GM19240 (cell line): ENCODE measurements around the gene WDR18.

Experiments
- DNase-seq: peaks from one replicate; pipeline ENCODE4 v3.0.0; 2011; ENCODE audit warnings: low spot score; ENCODE audit not compliant: insufficient read length

Gene WDR18

GRCh38 chr19:991932-992669, 8.0 kb downstream of the WDR18 start:
- no peak for DNase-seq

GRCh38 chr19:992670-993055, 8.5 kb downstream of the WDR18 start:
- no peak for DNase-seq

- no peak for DNase-seq
These were observed 9.3 kb downstream of the WDR18 start for GRCh38 chr19:993361-993830.

- DNase-seq = no peak
These were observed 9.8 kb downstream of the WDR18 start for GRCh38 chr19:993831-994393.

- DNase-seq = no peak
These were observed 10.4 kb downstream of the WDR18 start for GRCh38 chr19:994516-994915.

GRCh38 chr19:995051-995827, 11.1 kb downstream of the WDR18 start:
- DNase-seq = no peak

GRCh38 chr19:996051-996838, 12.1 kb downstream of the WDR18 start:
- no peak for DNase-seq

- DNase-seq = no peak
These were observed 13.9 kb downstream of the WDR18 start for GRCh38 chr19:998064-998463.

- DNase-seq = no peak
These were observed 15.2 kb downstream of the WDR18 start for GRCh38 chr19:999379-999719.

- peak; percentile 83 for DNase-seq
These were observed 15.9 kb downstream of the WDR18 start, which contains the start of gene GRIN3B for GRCh38 chr19:1000095-1000494. Gene GRIN3B (plus strand): TSS chr19:1000419. CDS start chr19:1000438, 19 bp downstream.

- no peak for DNase-seq
These were observed 16.7 kb downstream of the WDR18 start for GRCh38 chr19:1000591-1001537.

- DNase-seq = peak; percentile 94
These were observed 17.5 kb downstream of the WDR18 start for GRCh38 chr19:1001538-1002166.

GRCh38 chr19:1002600-1002999, 18.5 kb downstream of the WDR18 start:
- DNase-seq = no peak

GRCh38 chr19:1003283-1003682, 19.1 kb downstream of the WDR18 start:
- DNase-seq = no peak

GRCh38 chr19:1004204-1004802, 20.2 kb downstream of the WDR18 start:
- DNase-seq = no peak

GRCh38 chr19:1004803-1005664, 20.9 kb downstream of the WDR18 start:
- no peak for DNase-seq

GRCh38 chr19:1006711-1007398, 22.7 kb downstream of the WDR18 start:
- no peak for DNase-seq
